GM12892 (cell line): ENCODE measurements around the gene ARHGAP24.

ENCODE experiments used
- POLR2A ChIP-seq: IDR thresholded peaks from 2 replicates; pipeline ENCODE4 v1.6.1; 2011; ENCODE audit warnings: low read depth, low read length, control low read depth
- POLR2AphosphoS5 ChIP-seq: IDR thresholded peaks from 2 replicates; pipeline ENCODE4 v1.6.1; 2011; ENCODE audit warnings: low read depth, low read length, control low read depth

DNA sequence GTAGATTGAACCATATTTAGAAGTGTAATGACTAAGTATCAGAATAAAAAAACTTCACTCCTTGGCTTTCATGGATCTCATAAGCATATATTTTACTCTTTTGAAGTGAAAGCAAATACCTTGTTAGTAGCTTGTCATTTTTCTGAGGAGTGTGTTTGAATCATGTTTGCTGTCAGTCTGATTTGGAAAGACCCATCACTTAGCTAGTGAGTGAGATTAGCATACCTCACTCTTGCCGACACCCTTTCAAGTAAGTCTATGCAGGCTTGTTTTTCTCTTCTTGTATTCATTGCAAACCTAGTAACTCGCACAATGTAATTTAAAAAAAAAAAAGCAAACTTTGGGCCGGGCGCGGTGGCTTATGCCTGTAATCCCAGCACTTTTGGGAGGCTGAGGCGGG, 360.0 kb downstream of the ARHGAP24 start:
- TF ChIP-seq POLR2AphosphoS5: no peak
- no peak for TF ChIP-seq POLR2A
